Endothelial cell of umbilical vein (primary cell): ENCODE data around the gene TOP1. TPM values are rescaled to one million over a fixed set of nuclear protein-coding genes. Genes with fewer than 3 reads are reported as not detected.
A peak's percentile ranks its signal among the peaks of the same experiment; 100 is the strongest.

ENCODE experiments used
- BruUV-seq: library from RNA; stranded (reverse); fragments of 400-500 nt; replicated peaks from 2 replicates; lab custom pipeline; 2021; lab: Mats Ljungman, UMichigan
- CTCF ChIA-PET: fragments of 300-600, 350-600 bp; sonication (Branson Sonifier 250); formaldehyde crosslinking; loops from one replicate; lab custom pipeline; 2021; ENCODE audit warnings: antibody characterized with exemption, inconsistent platforms; lab: Charles Lee
- POLR2A ChIA-PET: fragments of 300-600, 350-600 bp; sonication (Branson Sonifier 250); formaldehyde crosslinking; loops from one replicate; lab custom pipeline; 2021; ENCODE audit warnings: antibody characterized with exemption, inconsistent platforms; lab: Charles Lee
- DNase-seq: peaks from one replicate; pipeline ENCODE4 v3.0.0-alpha.2; 2011; ENCODE audit warnings: low read depth, low spot score
- FAIRE-seq: peaks from 2 replicates; lab custom pipeline; 2011; peaks lifted over from hg19 to GRCh38; lab: Jason Lieb, UNC
- H2AFZ ChIP-seq: 2 replicates; pipeline ENCODE4 v1.6.0; 2012; ENCODE audit warnings: low read depth, low read length, control low read depth, inconsistent platforms
- H3K27ac ChIP-seq: 2 replicates; pipeline ENCODE4 v1.5.1; 2011; ENCODE audit warnings: low read depth, mild to moderate bottlenecking, control low read depth, low read length, moderate library complexity; ENCODE audit not compliant: insufficient read depth
- H3K27me3 ChIP-seq, 2 experiments: 2 replicates each; pipeline versions ENCODE4 v1.6.0 to v1.6.1; 2011; ENCODE audit warnings: low read length in 2 of 2, mixed read lengths in 1 of 2; ENCODE audit not compliant: control insufficient read depth in 2 of 2, insufficient read depth in 2 of 2
- H3K36me3 ChIP-seq, 2 experiments: 2 replicates in 1 of 2; 3 replicates in 1 of 2; pipeline ENCODE4 v1.5.1; 2011; ENCODE audit warnings: low read length in 2 of 2, mild to moderate bottlenecking in 1 of 2, moderate library complexity in 1 of 2; ENCODE audit not compliant: control insufficient read depth in 2 of 2, insufficient read depth in 2 of 2; ENCODE audit errors: extremely low read depth in 1 of 2
- H3K4me1 ChIP-seq: 3 replicates; pipeline ENCODE4 v1.5.1; 2011; ENCODE audit warnings: mild to moderate bottlenecking, low read length; ENCODE audit not compliant: control insufficient read depth, insufficient read depth; ENCODE audit errors: extremely low read depth
- H3K4me2 ChIP-seq: 2 replicates; pipeline ENCODE4 v1.6.1; 2011; ENCODE audit warnings: low read length, control low read depth, mixed read lengths; ENCODE audit not compliant: insufficient read depth
- H3K4me3 ChIP-seq, 3 experiments: fragments of 200-600 bp in 1 of 3; sonication (generic), shearing (Covaris generic) in 1 of 3; replicated peaks in 1 of 3; 2 replicates each; pipeline ENCODE4 v1.5.1; 2011 to 2016; ENCODE audit warnings: control low read depth in 3 of 3, low read length in 3 of 3, mild to moderate bottlenecking in 2 of 3, inconsistent platforms in 1 of 3, low read depth in 1 of 3, moderate library complexity in 1 of 3; ENCODE audit not compliant: insufficient read depth in 1 of 3
- H3K79me2 ChIP-seq: 2 replicates; pipeline ENCODE4 v1.6.0; 2012; ENCODE audit warnings: low read length, inconsistent platforms; ENCODE audit not compliant: control insufficient read depth, insufficient read depth
- H3K9ac ChIP-seq: replicated peaks from 2 replicates; pipeline ENCODE3; 2011; ENCODE audit warnings: low read length, control low read depth; ENCODE audit not compliant: insufficient read depth; ENCODE audit errors: extremely low read depth
- H3K9me1 ChIP-seq: replicated peaks from 3 replicates; pipeline ENCODE4 v1.6.0; 2011; ENCODE audit warnings: mild to moderate bottlenecking, low read length; ENCODE audit not compliant: control insufficient read depth, insufficient read depth; ENCODE audit errors: extremely low read depth
- H3K9me3 ChIP-seq: replicated peaks from 2 replicates; pipeline ENCODE4 v1.5.1; 2012; ENCODE audit warnings: low read length, inconsistent platforms; ENCODE audit not compliant: control insufficient read depth, insufficient read depth
- H4K20me1 ChIP-seq: replicated peaks from 2 replicates; pipeline ENCODE3; 2011; ENCODE audit warnings: mild to moderate bottlenecking, low read length; ENCODE audit not compliant: control insufficient read depth, insufficient read depth; ENCODE audit errors: extremely low read depth
- EZH2 ChIP-seq: IDR thresholded peaks from 2 replicates; pipeline ENCODE4 v1.6.1; 2012; ENCODE audit warnings: borderline replicate concordance, low read depth, mild to moderate bottlenecking, moderate library complexity, low read length, inconsistent platforms; ENCODE audit not compliant: severe bottlenecking
- FOS ChIP-seq: IDR thresholded peaks from 2 replicates; pipeline ENCODE4 v1.6.1; 2011; ENCODE audit warnings: mild to moderate bottlenecking, low read length, moderate library complexity, borderline replicate concordance; ENCODE audit not compliant: insufficient read depth
- GATA2 ChIP-seq: IDR thresholded peaks from 2 replicates; pipeline ENCODE4 v1.7.0; 2011; ENCODE audit warnings: low read depth, mild to moderate bottlenecking, moderate library complexity, mixed read lengths, low read length; ENCODE audit not compliant: insufficient read length, insufficient read depth
- JUN ChIP-seq: IDR thresholded peaks from 2 replicates; pipeline ENCODE4 v1.6.1; 2011; ENCODE audit warnings: borderline replicate concordance, low read depth; ENCODE audit not compliant: insufficient read length, insufficient read depth
- MYC ChIP-seq: IDR thresholded peaks from one replicate; pipeline ENCODE4 v1.6.1; 2011; ENCODE audit warnings: mild to moderate bottlenecking, low read depth, low read length
- POLR2AphosphoS5 ChIP-seq: IDR thresholded peaks from 2 replicates; pipeline ENCODE4 v1.6.1; 2012; ENCODE audit warnings: low read depth, mild to moderate bottlenecking, control low read depth, low read length, moderate library complexity; ENCODE audit not compliant: insufficient read depth
- dilution Hi-C: fragments of 300-500 bp; cut with MboI; formaldehyde crosslinking; loops from one replicate; pipeline ENCODE4 v1.15.0; 2019; ENCODE audit warnings: low sequenced_read_pairs; ENCODE audit not compliant: extremely low pct_ligation_motif_present
- intact Hi-C: fragments of 100-400 bp; cut with micrococcal nuclease; formaldehyde crosslinking; loops from one replicate; pipeline ENCODE4 v1.10.0; 2022
- polyA plus RNA-seq, 4 experiments: library from polyadenylated mRNA; depleted of rRNA in 3 of 4; stranded (reverse) in 3 of 4; unstranded in 1 of 4; fragments of >200 nt; gene quantifications; 2 replicates each; pipeline versions ENCODE4 v1.2.1 to v1.2.3, GENCODE V29; 2011 to 2012; ENCODE audit warnings: missing spikeins in 1 of 4
- total RNA-seq: library from RNA; stranded (reverse); gene quantifications from 2 replicates; pipeline ENCODE4 v1.2.3, GENCODE V29; 2021

The TOP1 gene
- total and polyA plus RNA-seq, 2 donors (not counting 3 experiments of a cell fraction or from before 2014, with no cell fraction given), result 7.0 to 77.4 TPM

DNA sequence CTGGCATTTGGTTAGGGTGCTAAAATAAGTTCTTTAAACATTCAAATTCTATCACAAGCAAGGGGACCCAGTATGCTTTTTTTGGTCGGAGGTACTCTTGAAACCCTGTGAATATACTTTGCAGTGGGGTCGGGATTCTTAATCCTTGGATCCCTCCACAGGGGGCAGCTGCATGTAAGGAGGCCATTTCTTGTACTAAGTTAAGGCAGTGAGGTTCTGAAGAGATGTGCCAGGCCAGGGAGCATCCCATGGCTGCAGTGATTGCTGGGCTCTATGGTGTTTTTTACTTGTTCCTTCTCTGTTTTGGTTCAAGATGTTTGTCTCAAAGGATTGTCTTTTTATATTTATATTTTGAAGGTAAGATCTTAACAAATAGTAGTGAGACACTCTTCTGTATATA is 50.4 kb downstream of the TOP1 start:
- Histone ChIP-seq H3K27ac (no peak overlapping the region), H2AFZ (no peak overlapping the region), H3K9me1 (no peaks in the 10 kb centered on the region), H4K20me1 (no peaks in the 10 kb centered on the region), H3K4me1 (peaks cover 57% of the 10 kb centered on the region), H3K9me3 (no peaks in the 10 kb centered on the region), H3K79me2 (peaks cover 49% of the 10 kb centered on the region), H3K9ac (no peak overlapping the region), H3K36me3 (peaks cover 2 to 28% of the 10 kb centered on the region in 2 experiments), H3K4me3 (no peak overlapping the region), H3K4me2 (no peak overlapping the region), H3K27me3 (no peaks in the 10 kb centered on the region)
- no TSS peak for BruUV-seq
- no peak for FAIRE-seq
- no peak for DNase-seq
- POLR2A ChIA-PET, result interaction anchor here (1.5 kb wide), 1 partner anchor 88 kb away, joined by 7 read pairs; no protein-coding TSS in a partner anchor
- no peak for TF ChIP-seq EZH2
- CTCF ChIA-PET, result interaction anchor here (0.6 to 12.0 kb wide), 19 partner anchors 7 to 116 kb away, joined by 3 to 228 read pairs (median 4); no protein-coding TSS in a partner anchor
- dilution Hi-C loops (no loop called here), intact Hi-C loops (loop anchor here (10.0 kb wide), 1 partner anchor 324 kb away; no protein-coding TSS in a partner anchor)

GRCh38 chr20:41080866-41081265 is 52.2 kb downstream of the TOP1 start:
- Histone ChIP-seq H3K27me3 (no peaks in the 10 kb centered on the region), H3K4me3 (no peak overlapping the region), H3K27ac (no peak overlapping the region), H3K36me3 (peaks cover 6 to 31% of the 10 kb centered on the region in 2 experiments), H3K4me1 (peaks cover 41% of the 10 kb centered on the region), H3K79me2 (peaks cover 34% of the 10 kb centered on the region), H2AFZ (no peak overlapping the region), H3K9me1 (no peaks in the 10 kb centered on the region), H3K4me2 (no peak overlapping the region), H4K20me1 (no peaks in the 10 kb centered on the region), H3K9me3 (no peaks in the 10 kb centered on the region), H3K9ac (no peak overlapping the region)
- BruUV-seq, result no TSS peak
- DNase-seq, result peak; percentile 45
- TF ChIP-seq MYC, result no peak
- no peak for TF ChIP-seq POLR2AphosphoS5
- no peak for TF ChIP-seq FOS
- TF ChIP-seq JUN, result no peak
- no peak for TF ChIP-seq EZH2
- TF ChIP-seq GATA2, result no peak
- intact Hi-C loops (no loop called here), dilution Hi-C loops (no loop called here)
- FAIRE-seq, result peak; percentile 33
- ChIA-PET CTCF (interaction anchor here (0.6 to 12.0 kb wide), 4 partner anchors 49 to 112 kb away, joined by 3 to 228 read pairs (median 16); no protein-coding TSS in a partner anchor), POLR2A (no interaction called here)
